Muscle of leg (tissue), 11 donors: ENCODE measurements around the gene BCAR3. TPM values are rescaled to one million over a fixed set of nuclear protein-coding genes. Genes with fewer than 3 reads are reported as not detected.
A peak's percentile ranks its signal among the peaks of the same experiment; 100 is the strongest.

Experiments used
- DNase-seq: peaks from one replicate; pipeline ENCODE4 v3.0.0; 2013
- H3K27ac ChIP-seq: one replicate; pipeline ENCODE4 v1.5.1; 2013; ENCODE audit warnings: mild to moderate bottlenecking, low read length, control low read depth
- H3K27me3 ChIP-seq: one replicate; pipeline ENCODE4 v1.6.1; 2013; ENCODE audit warnings: low read length; ENCODE audit not compliant: control insufficient read depth, insufficient read depth
- H3K36me3 ChIP-seq: one replicate; pipeline ENCODE4 v1.6.1; 2013; ENCODE audit warnings: low read length; ENCODE audit not compliant: control insufficient read depth, insufficient read depth
- H3K4me1 ChIP-seq: one replicate; pipeline ENCODE4 v1.6.1; 2013; ENCODE audit warnings: low read length; ENCODE audit not compliant: control insufficient read depth, insufficient read depth
- H3K4me3 ChIP-seq: one replicate; pipeline ENCODE4 v1.5.1; 2013; ENCODE audit warnings: low read length, control low read depth
- H3K9me3 ChIP-seq: replicated peaks from 2 replicates; pipeline ENCODE4 v1.6.1; 2013; ENCODE audit warnings: low read depth, low read length; ENCODE audit not compliant: control insufficient read depth
- WGBS: methylation state at CpG from one replicate; pipeline ENCODE4 v1.1.5; 2013; ENCODE audit warnings: missing lambda C conversion rate; ENCODE audit not compliant: insufficient coverage; 5-methylcytosine and 5-hydroxymethylcytosine counted together
- polyA plus RNA-seq, 8 donors: library from polyadenylated mRNA; unstranded; fragments of 120-200 nt; gene quantifications; one replicate each; pipeline versions ENCODE4 v1.2.1 to v1.2.3, GENCODE V29; 2013; ENCODE audit warnings: inconsistent platforms in 1 of 8, low replicate concordance in 1 of 8; ENCODE audit not compliant: insufficient read length in 8 of 8, insufficient read depth in 1 of 8
- total RNA-seq: library from RNA; stranded (reverse); fragments of 120-200 nt; gene quantifications from one replicate; pipeline ENCODE4 v1.2.4, GENCODE V29; 2013

The BCAR3 gene
- total and polyA plus RNA-seq, 9 donors: 15.3 to 19.0 (median 16.4) TPM

- no peak for DNase-seq
- Histone ChIP-seq H3K27me3 (no peaks in the 10 kb centered on the region), H3K9me3 (no peaks in the 10 kb centered on the region), H3K36me3 (no peaks in the 10 kb centered on the region), H3K4me3 (no peak overlapping the region), H3K4me1 (peaks cover 74% of the 10 kb centered on the region), H3K27ac (peak overlapping the region; percentile 82)
- 39% methylated on average over 2 of the region's 3 CpGs for WGBS
Measured at GRCh38 chr1:93612510-93612909, 69.1 kb downstream of the BCAR3 start.

GRCh38 chr1:93611668-93612067 lies 70.0 kb downstream of the BCAR3 start:
- H3K4me1 ChIP-seq: peaks cover 73% of the 10 kb centered on the region
- H3K27me3 ChIP-seq: no peaks in the 10 kb centered on the region
- H3K4me3 ChIP-seq: no peak overlapping the region
- DNase-seq: peak; percentile 84
- H3K27ac ChIP-seq: peak overlapping the region; percentile 82
- H3K36me3 ChIP-seq: peaks cover under 1% of the 10 kb centered on the region
- no CpG with 5 or more reads among the region's 5 CpGs for WGBS
- H3K9me3 ChIP-seq: no peaks in the 10 kb centered on the region

- peaks cover 3% of the 10 kb centered on the region for H3K36me3 ChIP-seq
- 80% methylated on average over 8 of the region's 8 CpGs for WGBS
- no peaks in the 10 kb centered on the region for H3K27me3 ChIP-seq
- H3K9me3 ChIP-seq: no peaks in the 10 kb centered on the region
- no peak for DNase-seq
- H3K4me3 ChIP-seq: no peak overlapping the region
- H3K27ac ChIP-seq: peak overlapping the region; percentile 64
- H3K4me1 ChIP-seq: peaks cover 62% of the 10 kb centered on the region
Measured at GRCh38 chr1:93609536-93609935, 72.1 kb downstream of the BCAR3 start.

- Histone ChIP-seq H3K4me1 (peaks cover 54% of the 10 kb centered on the region), H3K27me3 (no peaks in the 10 kb centered on the region), H3K4me3 (no peak overlapping the region), H3K36me3 (peaks cover 5% of the 10 kb centered on the region), H3K27ac (peak overlapping the region; percentile 81), H3K9me3 (no peaks in the 10 kb centered on the region)
- 38% methylated on average over 11 of the region's 15 CpGs for WGBS
- DNase-seq: peak; percentile 86
Measured at GRCh38 chr1:93608187-93609109, 73.2 kb downstream of the BCAR3 start.

- no CpG with 5 or more reads among the region's 5 CpGs for WGBS
- Histone ChIP-seq H3K4me1 (peaks cover 54% of the 10 kb centered on the region), H3K36me3 (peaks cover 5% of the 10 kb centered on the region), H3K4me3 (no peak overlapping the region), H3K27ac (peak overlapping the region; percentile 81), H3K9me3 (no peaks in the 10 kb centered on the region), H3K27me3 (no peaks in the 10 kb centered on the region)
- no peak for DNase-seq
Measured at GRCh38 chr1:93607814-93608186, 73.8 kb downstream of the BCAR3 start.

GRCh38 chr1:93605812-93606512 lies 75.7 kb downstream of the BCAR3 start:
- no peaks in the 10 kb centered on the region for H3K9me3 ChIP-seq
- H3K27ac ChIP-seq: no peak overlapping the region
- peaks cover 44% of the 10 kb centered on the region for H3K4me1 ChIP-seq
- no peaks in the 10 kb centered on the region for H3K27me3 ChIP-seq
- H3K36me3 ChIP-seq: peaks cover 5% of the 10 kb centered on the region
- WGBS: 95% methylated on average over 2 of the region's 4 CpGs
- no peak overlapping the region for H3K4me3 ChIP-seq
- no peak for DNase-seq

- WGBS: 100% methylated on average over 2 of the region's 10 CpGs
- no peak overlapping the region for H3K27ac ChIP-seq
- H3K9me3 ChIP-seq: no peaks in the 10 kb centered on the region
- peaks cover 5% of the 10 kb centered on the region for H3K36me3 ChIP-seq
- DNase-seq: no peak
- H3K4me1 ChIP-seq: peaks cover 49% of the 10 kb centered on the region
- H3K4me3 ChIP-seq: no peak overlapping the region
- H3K27me3 ChIP-seq: no peaks in the 10 kb centered on the region
Measured at GRCh38 chr1:93605026-93605568, 76.5 kb downstream of the BCAR3 start.

GRCh38 chr1:93604411-93604810 lies 77.2 kb downstream of the BCAR3 start:
- H3K9me3 ChIP-seq: no peaks in the 10 kb centered on the region
- H3K4me1 ChIP-seq: peaks cover 44% of the 10 kb centered on the region
- H3K27ac ChIP-seq: no peak overlapping the region
- no peak overlapping the region for H3K4me3 ChIP-seq
- no peak for DNase-seq
- 90% methylated on average over 1 of the region's 1 CpG for WGBS
- H3K36me3 ChIP-seq: peaks cover 5% of the 10 kb centered on the region
- H3K27me3 ChIP-seq: no peaks in the 10 kb centered on the region

GRCh38 chr1:93603601-93604000 lies 78.0 kb downstream of the BCAR3 start:
- peaks cover 44% of the 10 kb centered on the region for H3K4me1 ChIP-seq
- H3K4me3 ChIP-seq: no peak overlapping the region
- DNase-seq: no peak
- no peaks in the 10 kb centered on the region for H3K27me3 ChIP-seq
- WGBS: 72% methylated on average over 3 of the region's 4 CpGs
- peaks cover 5% of the 10 kb centered on the region for H3K36me3 ChIP-seq
- H3K9me3 ChIP-seq: no peaks in the 10 kb centered on the region
- H3K27ac ChIP-seq: no peak overlapping the region

GRCh38 chr1:93603106-93603505 lies 78.5 kb downstream of the BCAR3 start:
- Histone ChIP-seq H3K9me3 (no peaks in the 10 kb centered on the region), H3K4me3 (no peak overlapping the region), H3K4me1 (peaks cover 44% of the 10 kb centered on the region), H3K27me3 (no peaks in the 10 kb centered on the region), H3K27ac (no peak overlapping the region), H3K36me3 (peaks cover 5% of the 10 kb centered on the region)
- DNase-seq: no peak
- WGBS: 100% methylated on average over 2 of the region's 3 CpGs
